CD4-positive, alpha-beta T cell treated with Interleukin-1 beta for 1 hour (primary cell): ENCODE data around the gene ST6GAL1.

Experiments
- DNase-seq, 2 donors: peaks; one replicate each; pipeline ENCODE4 v3.0.0-alpha.2; 2020 to 2022

The ST6GAL1 gene

DNA sequence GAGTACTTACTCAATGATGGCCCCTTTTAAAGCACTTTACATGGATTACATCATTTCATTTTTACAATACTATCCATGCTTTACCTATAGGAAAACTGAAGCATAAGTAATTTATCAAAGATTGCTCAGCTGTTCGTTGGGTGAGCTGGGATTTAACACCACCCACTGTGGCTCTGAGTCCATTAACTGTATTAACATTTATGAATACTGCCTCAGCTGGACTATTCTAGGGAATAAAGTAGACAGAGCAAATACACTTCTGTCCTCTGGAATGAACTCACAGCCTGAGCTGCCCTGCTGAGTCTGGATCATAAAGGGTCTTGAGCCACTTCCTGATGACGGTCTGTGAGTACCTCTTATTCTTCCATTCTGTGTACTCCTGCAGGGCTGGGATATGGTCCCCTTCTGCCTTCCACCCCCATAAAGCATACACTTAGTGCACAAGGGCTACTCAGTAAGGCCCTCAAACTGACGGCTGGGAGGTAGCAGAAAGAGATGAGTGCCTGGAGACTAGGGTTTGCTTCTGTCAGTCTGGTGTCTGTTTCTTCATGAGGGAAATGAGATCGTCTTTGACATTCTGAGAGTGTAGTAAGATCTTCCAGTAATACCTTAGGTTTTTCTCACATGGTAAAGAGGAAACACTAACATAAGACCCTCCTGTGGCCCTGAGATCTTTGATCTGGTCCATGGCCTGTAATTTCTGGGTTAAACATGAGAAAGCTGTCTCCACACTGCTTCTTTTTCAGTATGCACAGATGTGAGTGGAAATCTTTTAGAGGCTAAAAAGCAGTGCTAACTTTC lies 12.6 kb upstream of the ST6GAL1 start:
- no peak for DNase-seq

DNA sequence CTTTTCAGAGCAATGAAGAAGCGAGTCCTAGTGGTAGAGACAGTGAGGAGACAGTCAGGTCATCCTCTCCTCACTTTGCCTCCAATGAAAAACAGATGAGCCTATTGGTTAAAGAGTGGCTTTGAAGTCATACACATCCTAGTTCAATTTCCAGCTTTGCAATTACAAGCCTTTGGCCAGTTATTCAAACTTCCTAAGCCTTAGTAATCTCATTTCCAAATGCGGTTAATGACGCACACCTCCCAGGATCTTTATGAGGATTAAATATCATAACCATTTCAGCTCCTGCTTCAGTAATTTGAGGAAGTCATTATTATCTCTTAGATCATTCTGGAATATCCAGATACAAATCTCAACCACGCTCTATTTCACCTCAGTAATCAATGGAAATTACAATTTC lies 10.0 kb upstream of the ST6GAL1 start:
- no peak for DNase-seq

DNA sequence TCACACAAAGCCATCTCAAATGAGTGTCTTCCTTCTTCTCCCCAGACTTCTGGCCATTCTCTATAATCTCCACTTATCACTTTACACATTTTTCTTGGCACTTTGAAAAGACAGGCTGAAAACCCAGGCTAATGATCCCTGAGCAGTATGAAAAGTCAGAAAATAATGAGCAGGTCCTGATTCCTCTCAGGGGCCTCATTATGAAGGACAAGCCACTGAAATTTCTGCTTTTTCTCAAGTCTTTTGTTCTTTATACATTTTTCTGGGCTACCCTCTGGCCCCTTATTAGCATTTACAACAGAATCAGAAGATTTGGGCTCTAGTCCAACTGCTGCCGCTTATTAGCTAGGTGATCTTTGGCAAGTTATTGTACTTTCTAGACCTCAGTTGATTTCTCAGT lies 9.5 kb upstream of the ST6GAL1 start:
- DNase-seq, result no peak

DNA sequence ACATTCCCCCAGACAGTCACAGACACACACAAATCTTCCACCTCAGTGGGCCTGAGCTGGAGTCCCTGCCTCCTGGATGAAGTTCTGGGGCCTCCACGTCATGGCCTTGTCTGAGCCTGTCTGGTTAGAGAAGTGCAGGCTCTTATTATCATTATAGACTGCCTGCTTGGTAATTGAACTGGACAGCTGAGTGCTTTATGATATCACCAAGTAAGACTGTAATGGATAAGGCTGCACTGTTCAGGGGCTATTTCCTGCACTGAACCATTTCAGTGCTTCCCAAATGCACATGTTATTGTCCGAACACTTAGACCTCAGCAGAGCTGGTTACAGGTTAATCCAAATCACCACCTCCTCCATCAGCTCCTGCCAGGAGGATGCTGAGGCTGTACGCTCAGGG lies 8.7 kb upstream of the ST6GAL1 start:
- DNase-seq, result no peak

DNA sequence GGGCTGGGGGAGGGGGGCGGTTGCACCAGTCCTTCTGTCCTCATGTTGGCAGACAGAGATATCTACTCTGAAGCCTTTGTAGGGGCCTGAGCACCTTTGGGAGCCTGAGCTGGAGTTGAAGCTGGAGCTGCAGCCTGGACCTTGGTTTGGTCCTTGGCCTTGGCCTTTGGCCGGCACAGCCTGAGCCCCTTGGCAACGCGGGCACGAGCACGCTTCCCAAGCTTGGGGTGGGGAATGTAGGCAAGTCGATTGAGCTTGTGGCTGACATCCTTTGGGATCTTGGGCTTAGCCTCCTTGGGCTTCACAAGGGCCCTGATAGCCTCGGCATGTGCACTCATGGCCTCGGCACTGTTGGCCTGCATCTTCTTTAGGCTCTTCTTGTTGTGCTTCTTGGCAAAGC lies 8.1 kb upstream of the ST6GAL1 start:
- DNase-seq, result no peak

DNA sequence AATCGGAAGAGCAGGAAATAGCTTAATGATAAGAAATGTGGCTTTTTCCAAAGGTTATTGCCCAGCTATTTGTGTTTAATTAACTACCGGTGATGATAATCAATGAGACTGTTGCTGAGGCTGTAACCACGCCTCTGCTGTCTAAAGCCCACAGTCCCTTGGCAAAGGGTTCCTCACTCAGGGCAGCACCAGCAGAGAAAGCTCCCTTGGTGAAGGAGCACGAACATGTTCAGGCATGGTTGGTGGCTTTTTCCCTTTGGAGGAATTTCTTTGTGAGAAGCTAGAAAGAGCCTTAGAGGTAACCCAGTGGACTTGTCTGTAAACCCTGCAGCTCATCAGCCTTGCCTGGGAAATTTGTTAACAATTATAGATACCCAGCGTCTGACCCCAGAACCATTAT lies 7.5 kb upstream of the ST6GAL1 start:
- no peak for DNase-seq

DNA sequence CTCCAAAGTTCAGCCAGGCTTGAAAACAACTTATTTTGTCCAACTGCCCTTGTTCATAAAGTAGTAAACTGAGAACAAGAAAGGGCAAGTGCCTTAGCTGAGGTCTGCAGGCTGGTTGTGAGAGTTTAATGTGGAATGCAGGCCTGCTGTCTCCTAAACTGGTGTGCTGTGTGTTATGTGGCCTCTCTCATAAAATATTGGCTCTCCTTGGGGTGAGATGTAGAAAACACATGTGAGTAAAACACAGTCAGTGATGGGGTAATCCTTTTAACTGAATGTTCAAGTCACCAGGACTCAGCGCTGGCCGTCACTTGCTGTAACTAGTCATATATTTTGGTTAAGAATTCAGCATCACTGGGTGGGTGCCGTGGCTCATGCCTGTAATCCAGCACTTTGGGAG lies 7.1 kb upstream of the ST6GAL1 start:
- no peak for DNase-seq

DNA sequence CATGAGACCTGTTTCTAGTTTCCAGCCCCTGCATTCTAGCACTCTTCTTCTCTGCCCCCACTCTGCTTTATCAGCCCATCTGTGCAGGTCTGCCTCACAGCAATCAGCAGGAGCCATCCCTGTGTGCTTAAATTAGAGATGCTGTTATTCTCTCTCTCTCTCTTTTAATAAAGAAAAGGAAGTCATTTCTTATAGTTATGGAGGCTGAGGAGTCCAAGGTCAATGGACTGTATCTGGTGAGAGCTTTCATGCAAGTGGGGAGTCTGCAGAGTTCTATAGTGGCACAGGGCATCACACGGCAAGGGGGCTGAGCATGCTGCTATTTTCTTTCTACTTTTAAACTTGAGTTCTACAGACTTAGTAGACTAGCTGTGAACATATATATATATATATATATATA lies 4.5 kb upstream of the ST6GAL1 start:
- DNase-seq, result no peak

DNA sequence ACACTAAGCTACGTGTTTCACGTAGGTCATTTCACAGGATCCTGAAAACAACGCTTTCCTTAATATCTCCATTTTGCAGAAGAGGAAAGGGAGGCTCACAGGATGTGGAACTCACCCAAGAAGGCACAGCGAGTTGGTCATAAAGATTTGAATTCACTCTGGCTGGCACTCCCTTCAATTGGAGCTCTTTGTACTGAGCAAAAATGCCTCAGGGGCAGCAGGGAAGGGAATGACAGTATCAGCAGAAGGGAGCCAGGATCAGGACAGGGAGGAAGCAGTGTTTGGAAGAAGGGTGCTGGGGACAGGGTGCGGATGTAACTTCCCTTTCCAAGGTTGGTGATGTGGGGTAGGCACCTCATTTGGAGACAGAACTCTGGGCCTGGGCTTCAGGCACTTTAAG lies 1.1 kb upstream of the ST6GAL1 start:
- DNase-seq, result no peak

DNA sequence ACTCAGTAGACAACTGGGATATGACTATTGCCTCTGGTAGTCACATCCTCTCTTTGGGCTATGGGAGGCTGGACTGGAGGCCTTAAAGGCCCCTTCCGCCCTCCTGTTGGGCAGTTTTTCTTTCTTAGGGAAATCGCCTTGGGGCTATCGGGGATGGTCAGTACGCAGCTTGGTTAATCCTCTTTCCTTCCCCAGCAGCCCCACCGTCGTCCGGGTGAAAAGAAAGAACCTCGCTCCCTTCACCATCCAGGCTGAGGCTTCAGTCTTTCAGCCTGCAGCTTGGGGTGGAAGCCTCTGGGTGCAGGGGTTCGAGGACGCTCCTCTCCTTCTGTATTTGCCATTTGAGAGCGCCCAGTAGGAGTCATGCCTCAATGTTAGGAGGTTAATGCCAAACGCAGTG lies 641 bp upstream of the ST6GAL1 start:
- no peak for DNase-seq

DNA sequence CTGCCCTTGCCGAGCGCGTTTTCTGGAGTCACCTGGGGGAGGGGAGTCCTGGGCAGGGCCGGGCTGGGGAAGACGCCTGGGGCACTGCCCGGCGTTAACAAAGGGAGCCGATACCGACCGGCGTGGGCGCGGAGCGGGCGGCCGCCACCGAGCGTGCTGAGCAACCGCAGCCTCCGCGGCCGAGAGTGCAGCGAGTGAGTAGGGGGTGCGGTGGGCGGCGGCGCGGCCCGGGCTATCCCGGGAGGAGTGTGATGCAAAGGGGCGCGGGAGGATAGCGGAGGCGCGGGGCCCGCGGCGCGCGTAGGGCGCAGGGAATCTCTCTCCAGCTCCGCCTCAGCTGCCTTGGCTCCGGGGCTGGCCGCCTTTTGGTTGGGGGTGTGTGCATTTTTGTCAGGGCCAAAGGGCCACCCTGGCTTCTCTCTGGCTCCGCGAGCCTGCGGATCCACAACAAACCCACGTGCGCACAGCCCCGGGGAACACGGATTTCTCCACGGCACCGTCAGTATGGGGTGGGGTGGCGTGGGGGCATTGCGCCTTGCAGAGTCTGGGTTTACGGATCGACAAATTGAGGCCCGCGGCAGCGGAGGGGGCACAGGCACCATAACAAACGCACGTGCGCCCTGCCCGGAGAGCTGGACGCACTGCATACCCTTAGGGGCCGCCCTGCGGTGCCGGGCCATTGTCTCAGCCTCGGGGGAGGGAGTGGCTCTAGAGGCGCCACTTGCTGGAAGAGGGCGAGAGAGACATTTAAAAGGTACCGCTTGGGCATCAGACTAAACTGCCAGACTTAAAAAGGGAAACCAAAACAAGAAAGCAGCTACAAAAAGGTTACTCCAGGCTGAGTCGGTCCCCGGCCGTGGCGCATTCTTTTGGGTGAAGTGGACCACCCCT lies 560 bp downstream of the ST6GAL1 start:
- DNase-seq, result peak; percentile 75 to 78

DNA sequence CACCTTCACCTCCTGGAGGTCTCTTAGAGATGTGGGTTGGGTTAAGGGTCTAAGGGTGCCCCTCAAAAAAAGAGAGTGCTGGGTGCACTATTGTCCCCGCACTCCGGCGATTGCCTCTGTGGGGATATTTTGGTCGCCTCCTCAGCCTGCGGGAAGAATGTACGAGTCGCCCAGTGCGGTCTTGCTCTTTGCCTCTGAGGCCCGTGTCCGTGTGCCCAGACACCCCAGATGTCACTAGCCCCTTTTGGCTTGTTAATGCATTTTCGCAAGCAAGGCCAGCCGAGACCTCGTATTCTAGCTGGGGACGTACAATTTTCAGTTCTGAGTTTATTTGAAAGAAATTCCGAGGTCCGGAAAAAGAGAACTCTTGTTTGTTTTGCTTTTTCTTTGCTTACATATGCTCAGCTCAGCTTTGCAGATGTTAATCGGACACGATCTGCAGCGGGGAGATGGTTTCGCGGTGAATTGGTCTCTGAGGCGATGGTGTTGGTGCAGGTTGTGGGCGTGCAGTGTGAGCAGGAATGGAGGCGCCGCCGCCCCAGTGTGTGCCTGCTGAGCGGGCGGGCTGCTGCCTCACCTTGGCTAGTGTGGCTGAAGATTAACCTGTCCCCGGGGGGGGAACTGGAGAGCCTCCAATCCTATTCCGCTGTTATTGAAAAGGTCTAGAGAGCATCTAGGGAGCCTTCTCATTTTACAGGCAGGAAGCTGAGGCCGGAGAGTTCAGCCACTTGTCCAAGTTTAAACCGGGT lies 1.4 kb downstream of the ST6GAL1 start:
- peak; percentile 63 to 72 for DNase-seq

DNA sequence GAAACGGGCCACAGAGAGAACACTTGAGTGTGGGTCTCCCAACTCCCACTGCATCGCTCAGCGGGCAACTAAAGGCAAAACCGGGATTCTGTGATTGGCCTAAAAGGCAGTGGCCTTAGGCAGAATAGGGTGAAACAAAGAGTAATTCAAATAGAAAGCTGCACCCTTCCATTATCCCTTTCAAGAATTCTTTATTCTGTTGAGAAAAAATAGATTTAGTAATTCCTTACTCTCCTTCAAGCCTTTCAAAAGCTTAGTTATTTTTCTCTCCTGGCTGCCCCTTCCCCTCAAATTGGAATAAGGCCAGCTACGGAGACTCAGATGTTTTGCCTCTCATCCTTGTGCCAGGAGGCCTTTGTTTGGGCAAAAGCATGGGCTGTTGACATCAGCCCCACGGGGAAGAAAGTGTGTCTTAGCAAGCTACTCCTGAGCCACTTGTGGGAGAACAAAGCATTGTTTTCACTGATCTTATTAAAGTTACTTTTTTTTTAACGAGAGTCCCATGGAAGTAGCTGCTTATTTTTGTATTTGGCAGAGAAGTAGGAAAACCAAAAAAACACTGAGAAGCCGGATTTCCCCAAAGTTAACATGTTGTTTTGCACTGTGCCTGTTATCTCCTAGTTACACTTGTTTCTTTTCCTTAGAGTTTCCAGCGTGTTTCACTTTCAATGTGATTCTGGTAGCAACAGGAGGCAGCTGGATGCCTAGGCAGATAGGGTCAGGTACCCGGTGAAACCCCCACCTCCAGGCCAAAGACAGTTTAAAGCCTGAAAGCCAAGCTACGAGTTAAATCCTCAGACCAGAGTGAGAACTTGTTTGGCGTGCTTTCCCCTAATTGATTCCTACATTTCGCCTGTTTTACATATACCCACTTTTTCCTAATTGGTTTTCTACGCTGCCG lies 2.2 kb downstream of the ST6GAL1 start:
- DNase-seq, result no peak

DNA sequence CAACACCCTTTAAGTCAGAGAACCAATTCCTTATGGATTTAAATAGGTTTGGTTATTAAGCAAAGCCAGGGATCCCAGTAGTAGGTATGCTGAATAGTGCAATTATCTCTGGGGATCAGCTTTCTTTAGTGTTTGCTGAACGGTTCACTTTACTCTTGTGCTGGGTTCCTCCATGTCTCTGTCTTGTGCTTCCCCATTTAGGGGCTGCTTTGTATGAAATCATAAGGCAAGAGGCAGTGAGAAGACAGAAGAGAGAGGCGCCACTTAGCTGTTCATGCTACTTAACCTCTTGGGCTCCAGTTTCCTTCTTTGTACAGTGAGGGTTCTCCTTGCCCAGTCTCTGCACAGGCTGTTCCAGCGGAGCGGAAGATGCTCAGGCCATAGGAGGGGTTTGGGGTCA lies 3.5 kb downstream of the ST6GAL1 start:
- no peak for DNase-seq

DNA sequence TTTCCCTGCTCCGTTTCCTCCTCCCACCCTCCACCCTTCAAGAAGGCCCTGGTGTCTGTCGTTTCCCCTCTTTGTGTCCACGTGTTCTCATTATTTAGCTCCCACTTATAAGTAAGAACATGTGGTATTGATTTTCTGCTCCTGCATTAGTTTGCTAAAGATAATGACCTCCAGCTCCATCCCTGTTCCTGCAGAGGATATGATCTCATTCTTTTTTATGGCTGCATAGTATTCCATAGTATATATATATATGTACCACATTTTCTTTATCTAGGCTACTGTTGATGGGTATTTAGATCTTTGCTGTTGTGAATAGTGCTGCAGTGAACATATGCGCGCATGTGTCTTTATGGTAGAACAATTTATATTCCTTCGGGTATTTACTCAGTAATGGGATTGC lies 4.8 kb downstream of the ST6GAL1 start:
- no peak for DNase-seq

DNA sequence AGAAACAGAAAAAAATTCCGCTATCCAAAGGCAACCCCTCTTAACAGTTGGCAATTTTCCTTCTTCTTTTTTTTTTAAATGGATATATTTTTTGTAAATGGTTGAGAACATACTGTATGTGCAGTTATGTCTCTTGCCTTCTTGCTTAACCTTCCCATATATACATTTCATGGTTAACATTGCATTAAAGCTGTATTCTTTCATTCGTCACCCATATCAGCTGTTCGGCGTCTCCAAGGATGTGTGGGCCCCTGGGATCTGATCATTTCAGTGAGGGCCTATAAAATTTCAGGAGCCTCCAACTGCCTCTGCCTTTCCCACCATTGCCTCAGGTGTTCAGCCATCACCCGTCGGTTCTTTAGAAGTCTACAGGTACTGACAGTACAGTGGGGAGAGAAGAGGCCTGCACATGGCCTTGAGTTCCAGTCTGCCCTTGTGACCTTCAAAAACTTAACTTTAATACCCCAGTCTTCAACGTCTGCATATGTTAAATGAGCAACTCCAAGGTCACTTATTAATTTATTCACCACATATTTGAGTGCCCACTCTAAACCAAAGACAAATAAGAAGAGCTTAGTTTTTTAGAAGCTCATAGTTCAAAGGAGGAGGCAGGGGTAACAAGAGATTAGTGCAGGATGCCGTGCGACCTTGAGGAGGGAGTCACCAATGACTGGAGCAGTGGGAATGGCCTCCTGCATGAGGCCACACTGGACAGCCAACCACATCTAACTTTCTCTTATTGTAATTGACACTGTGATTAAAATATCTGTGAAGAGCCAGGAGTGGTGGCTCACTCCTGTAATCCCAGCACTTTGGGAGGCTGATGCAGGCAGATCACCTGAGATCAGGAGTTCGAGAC lies 6.9 kb downstream of the ST6GAL1 start:
- DNase-seq, result no peak

DNA sequence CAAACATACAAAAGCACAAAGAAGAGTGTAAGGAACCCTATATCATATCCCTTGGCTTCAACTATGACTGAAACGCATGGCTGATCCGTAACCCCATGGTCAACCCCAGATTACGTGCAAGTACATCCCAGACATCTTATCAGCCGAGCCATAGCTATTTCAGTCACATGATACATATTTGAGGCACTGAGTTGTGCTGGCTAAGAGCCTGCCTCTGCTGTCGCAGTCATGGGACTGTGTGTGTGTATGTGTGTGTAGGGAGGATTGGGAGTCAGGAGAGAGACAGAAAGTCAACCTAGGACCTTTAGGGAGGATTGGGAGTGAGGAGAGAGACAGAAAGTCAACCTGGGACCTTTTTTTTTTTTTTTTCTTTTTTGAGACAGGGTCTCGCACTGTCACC lies 8.4 kb downstream of the ST6GAL1 start:
- DNase-seq, result no peak

DNA sequence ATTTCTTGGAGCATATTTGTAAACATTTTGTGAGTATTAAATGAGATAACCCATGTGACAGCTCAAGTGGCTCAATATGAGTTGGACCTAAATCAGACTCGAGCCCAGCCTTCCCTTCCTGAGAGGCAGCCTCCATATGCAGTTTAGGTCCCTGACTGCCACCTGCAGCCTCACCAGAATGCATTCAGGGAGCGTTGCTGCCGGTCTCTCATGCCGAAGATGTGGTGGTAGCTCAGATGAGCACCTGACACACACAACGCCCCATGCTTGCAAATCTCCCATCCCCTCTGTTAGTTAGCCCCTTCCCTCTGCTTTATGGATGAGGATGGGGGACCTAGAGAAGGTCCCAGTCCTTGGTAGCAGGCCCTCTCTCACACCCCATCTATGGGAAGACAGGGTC lies 9.2 kb downstream of the ST6GAL1 start:
- DNase-seq, result no peak

DNA sequence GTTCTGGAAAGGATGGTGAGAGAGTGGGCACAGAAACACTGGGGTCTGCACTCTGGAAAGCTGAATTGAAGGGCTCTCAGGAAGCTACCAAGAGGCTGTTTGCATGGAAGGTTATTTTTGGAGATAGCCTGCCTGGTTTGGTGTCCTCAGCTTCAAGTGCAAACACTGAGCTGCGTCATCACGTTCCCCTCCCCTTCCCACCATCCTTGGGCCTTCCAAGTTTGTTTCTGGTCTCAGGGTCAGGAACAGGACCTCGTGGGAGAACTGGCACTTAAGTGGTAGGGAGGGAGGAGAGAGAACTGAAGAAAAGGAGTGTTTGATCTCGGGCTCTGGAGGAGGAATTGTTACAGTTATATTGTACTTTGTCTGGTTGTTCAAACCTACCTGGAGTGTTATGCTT lies 10.6 kb downstream of the ST6GAL1 start:
- DNase-seq, result no peak

DNA sequence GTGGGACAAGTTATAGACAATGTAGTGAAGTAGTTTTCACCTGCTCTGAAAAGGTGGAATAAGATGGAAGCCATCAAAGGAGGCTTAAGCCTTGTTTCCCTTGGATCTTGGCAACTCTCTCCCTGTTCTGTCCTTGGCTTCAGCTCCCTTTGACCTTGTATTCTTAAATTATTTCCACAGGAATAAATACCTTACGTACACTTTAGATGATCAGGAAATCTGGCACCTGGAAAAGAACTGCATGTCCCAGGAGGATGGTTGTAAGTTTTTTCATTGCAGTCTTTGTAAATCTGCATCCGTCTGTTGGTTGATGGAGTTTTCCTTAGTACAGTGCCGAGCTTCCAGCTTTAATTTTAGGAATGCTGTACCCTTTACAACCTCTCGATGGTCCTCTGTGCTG lies 11.8 kb downstream of the ST6GAL1 start:
- DNase-seq, result no peak

DNA sequence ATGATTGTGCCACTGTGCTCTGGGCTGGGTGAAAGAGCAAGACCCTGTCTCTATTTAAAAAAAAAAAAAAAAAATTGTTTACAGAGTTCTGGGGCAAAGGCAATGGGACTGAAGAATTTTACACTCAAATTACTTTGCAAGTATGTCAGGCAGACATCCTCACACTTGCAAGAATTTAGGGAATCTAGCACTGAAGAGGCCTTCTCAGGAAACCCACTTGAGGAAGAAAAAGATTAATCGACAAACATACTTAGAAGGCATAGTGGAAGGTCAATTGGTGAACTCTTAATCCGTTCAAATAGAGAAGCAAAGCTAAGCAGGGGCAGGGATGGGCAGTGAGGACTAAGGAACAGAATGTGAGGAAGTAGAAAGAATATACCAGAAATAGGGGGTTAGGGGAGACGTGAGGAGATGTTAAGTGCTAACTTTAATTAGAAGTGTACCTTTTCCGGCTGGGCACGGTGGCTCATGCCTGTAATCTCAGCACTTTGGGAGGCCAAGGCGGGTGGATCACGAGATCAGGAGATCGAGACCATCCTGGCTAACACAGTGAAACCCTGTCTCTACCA lies 15.0 kb downstream of the ST6GAL1 start:
- DNase-seq, result no peak
